Measurements from ENCODE around the gene DUSP2. TPM values are rescaled to one million over a fixed set of nuclear protein-coding genes. Genes with fewer than 3 reads are reported as not detected.
"Not testable (repeated sequence)": the region's sequence is repeated elsewhere in the genome, so short reads cannot be mapped to it uniquely, and the experiment has no call there.

DUSP2 gene
- total RNA-seq, 1 experiment from 2014 or later, result 0.84 TPM

- no peak for DNase-seq (ENCODE audit: low read depth)
Measured at GRCh38 chr2:96163415-96163767, 18.2 kb upstream of the DUSP2 start.

- no peak for DNase-seq (ENCODE audit: low read depth)
Measured at GRCh38 chr2:96161898-96162297, 16.7 kb upstream of the DUSP2 start.

DNA sequence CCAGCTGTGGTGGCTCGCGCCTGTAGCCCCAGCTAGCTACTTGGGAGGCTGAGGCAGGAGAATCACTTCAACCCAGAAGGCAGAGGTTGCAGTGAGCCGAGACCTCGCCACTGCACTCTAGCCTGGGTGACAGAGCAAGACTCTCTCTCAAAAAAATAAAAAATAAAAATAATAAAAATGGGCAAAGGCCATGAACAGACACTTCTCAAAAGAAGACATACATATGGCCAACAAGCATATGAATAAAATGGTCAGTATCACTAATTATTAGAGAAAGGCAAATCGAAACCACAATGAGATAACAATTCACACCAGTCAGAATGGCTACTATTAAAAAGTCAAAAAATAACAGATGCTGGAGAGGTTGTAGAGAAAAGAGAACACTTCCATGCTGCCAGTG is 15.1 kb upstream of the DUSP2 start:
- not testable (repeated sequence) for DNase-seq (ENCODE audit: low read depth)

DNA sequence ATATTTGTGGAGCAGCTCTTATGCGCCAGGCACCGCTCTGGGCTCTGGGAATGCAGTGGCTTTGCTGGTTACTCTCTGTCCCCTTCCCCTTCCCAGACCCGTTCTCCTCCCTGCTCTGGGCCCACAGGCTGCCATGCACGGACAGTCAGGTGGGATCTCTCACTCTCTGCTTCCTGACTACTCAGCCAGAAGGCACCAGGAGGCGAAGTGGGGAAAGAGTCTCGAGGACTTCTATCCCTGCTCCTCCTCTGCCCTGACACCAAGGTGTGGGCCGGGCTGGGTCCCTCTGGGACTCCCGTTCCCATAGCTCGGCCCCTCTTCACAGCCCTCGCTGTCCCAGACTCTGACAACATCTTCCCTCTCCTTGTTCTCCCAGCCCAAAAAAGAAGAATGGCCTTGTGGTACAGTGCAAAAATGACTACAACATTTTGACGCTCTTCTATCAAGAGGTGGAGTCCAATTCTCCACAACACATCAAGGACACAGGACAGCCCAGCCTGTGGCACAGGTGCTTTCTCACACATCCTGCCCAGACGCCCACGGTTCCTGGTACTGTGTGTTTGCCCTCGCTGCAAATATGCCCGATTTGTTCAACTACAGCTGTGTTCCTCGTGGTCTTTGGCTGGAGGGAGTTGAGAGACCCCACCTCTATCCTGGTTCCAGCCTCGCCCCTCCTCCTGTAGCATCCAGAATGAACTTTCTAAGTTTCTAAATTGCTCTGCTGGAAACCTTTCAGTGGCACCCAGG is 14.0 kb upstream of the DUSP2 start:
- no peak for DNase-seq (ENCODE audit: low read depth)

DNA sequence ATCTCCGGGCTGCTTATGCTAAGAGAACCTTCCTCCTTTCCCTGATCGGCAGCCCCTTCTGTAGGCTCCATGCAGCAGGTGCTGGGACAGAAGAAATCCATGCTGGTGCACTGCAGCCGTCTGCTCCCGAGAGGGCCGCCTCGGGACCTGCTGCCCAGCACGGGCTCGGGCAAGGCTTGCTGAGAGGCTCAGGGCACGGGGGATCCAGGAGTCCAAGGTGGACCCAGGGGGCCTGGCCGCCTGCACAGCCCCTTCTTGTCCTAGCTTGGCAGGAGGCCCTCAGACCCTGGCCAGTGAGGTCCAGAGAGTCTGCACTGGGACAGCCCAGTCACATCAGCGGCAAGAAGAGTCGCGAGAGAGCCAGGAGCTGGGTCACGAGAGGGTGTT is 13.3 kb upstream of the DUSP2 start:
- no peak for DNase-seq (ENCODE audit: low read depth)

GRCh38 chr2:96157649-96158553 is 12.7 kb upstream of the DUSP2 start:
- DNase-seq (ENCODE audit: low read depth), result no peak

GRCh38 chr2:96156926-96157648 is 11.8 kb upstream of the DUSP2 start:
- no peak for DNase-seq (ENCODE audit: low read depth)

GRCh38 chr2:96156011-96156820 is 11.0 kb upstream of the DUSP2 start:
- DNase-seq (ENCODE audit: low read depth), result no peak

DNA sequence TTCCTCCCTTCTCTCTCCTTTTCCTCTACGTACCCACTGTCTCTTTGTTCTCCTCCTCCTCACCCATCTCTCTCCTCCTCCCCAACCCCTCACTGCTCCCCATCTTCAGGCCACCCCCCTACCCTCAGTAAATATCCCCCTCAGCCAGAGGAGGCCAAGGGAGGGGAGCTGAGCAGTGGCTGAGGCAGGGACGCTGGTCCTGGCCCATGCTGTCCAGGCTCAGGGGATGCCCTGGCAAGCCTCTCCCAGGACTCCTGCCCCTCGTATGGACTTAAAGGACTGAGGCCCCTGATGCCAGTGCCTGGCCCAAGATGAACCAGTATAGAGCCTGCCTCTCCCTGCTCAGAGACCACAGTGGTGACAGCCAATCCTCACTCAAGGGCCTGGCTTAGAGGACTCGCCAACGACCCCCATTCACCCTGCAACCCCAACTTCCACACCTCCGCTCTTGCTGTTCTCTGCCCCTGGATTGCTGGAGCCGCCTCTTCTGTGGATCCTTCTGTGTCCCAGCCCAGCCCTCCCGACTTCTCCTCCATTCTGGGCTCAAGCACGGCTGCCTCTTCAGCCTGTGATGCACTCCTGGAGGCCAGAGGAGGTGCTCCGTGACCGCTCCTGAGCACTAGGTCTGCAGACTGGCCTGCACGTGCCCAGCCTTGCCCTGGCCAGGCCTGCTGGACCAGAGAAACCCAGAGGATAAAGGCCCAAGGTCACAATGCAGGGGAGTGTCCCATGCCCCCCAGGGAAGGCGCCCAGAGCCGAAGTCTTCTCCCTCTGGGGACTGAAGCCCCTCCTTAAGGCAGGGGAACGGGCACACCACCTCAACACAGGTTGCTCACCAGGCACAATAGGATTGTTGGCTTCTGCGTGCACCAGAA is 9.5 kb upstream of the DUSP2 start:
- no peak for DNase-seq (ENCODE audit: low read depth)

GRCh38 chr2:96153991-96154431 is 8.8 kb upstream of the DUSP2 start:
- no peak for DNase-seq (ENCODE audit: low read depth)

- DNase-seq (ENCODE audit: low read depth), result no peak
Measured at GRCh38 chr2:96153291-96153713, 8.1 kb upstream of the DUSP2 start.

DNA sequence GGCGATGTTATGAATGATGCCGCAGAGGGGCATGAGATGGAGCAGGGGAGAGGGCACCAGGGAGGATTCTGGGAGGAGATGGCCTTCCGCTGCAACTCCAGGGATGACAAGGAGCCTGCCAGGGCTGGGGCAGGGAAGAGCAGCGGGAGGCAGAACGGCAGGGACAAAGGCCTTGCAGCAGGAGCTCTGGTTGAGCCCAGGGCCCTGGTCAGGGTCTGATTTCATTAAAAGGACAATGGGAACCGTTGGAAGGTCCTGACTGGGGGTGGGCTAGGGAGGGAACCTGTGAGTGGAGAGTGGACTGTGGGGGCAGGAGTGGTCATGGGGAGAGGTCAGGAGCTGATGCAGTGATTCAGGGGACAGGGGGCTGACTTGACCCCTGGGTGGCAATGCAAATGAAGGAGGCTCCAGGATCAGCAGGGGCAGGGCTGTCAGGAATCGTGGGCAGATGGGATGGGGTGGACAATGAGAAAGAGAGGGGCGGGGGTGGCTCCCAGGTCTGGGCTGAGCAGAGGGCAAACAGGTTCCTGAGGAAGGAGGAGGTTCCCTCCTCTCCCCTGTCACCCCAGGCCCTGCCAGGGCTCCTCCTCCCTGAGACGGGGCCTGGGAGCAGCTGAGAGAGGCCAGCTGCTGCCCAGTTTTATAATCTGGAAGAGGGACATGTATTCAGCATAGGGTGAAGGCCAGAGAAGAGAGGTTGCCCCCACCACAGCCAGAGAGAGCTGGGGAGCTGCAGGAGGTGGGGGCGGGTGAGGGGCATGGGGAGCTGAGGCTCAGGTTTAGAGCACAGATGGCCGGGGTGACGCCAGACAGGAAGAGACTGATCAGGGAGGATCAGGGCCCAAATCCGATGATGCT is 7.3 kb upstream of the DUSP2 start:
- no peak for DNase-seq (ENCODE audit: low read depth)

DNA sequence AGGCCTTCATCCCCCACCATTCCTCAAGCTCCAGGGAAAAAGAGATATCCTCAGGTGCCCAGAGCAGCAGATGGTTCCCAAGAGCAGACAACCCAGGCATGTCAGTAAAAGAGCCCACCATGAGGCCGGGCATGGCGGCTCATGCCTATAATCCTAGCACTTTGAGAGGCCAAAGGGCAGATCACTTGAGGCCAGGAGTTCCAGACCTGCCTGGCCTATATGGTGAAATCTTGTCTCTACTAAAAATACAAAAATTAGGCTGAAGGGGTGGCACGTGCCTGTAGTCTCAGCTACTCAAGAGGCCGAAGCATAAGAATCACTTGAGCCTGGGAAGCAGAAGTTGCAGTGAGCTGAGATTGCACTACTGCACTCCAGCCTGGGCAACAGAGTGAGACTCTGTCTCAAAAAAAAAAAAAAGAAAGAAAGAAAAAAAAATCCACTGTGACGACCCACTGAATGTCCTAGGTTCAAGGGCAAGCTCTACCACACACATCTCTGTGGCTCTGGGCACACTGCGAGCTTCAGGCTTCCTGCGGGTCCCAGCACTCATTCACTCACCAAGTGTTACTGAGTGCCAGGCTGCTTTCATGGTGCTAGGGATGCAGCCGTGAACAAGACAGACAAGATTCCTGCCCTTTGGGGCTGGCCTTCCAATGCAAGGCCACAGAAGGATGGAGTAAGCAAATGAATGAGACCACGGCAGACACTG is 6.5 kb upstream of the DUSP2 start:
- DNase-seq (ENCODE audit: low read depth), result no peak

DNA sequence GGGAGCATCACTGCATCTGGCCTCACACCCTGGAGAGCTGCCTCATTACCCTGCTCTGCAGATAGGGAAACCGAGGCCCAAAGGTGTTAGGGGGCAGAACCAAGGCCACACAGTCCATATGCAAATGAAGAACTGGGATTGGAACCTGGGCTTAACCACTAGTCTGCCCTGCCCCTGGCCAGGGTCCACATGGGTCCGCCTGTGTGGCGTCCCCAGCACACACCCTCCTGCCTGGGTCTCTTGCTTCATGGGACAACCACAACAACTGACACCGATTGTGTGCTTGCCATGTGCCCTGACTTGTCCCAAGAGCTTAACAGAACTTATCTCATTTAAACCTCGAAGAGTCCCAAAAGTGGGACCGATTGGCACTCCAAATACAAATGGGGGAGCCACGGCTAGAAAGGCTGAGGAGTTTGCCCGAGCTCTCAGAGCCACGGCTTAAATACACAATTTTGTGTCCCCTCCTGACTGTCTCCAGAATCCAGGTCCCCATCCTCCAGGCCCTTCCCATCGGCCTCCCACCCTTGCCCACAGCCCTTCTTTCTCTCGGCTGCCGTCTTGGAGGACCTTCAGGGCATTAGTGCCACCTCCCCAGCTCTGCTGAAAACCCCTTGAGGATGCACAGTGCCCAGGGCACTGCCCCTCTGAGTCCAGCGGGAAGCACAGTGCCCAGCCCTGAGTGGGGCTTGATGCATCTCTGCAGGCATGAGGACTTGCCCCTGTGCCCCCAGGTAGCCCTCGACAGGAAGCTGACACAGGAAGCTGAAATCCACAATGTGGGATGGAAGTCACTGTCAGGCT is 5.8 kb upstream of the DUSP2 start:
- DNase-seq (ENCODE audit: low read depth), result no peak

GRCh38 chr2:96150007-96150640 is 4.9 kb upstream of the DUSP2 start:
- no peak for DNase-seq (ENCODE audit: low read depth)

DNA sequence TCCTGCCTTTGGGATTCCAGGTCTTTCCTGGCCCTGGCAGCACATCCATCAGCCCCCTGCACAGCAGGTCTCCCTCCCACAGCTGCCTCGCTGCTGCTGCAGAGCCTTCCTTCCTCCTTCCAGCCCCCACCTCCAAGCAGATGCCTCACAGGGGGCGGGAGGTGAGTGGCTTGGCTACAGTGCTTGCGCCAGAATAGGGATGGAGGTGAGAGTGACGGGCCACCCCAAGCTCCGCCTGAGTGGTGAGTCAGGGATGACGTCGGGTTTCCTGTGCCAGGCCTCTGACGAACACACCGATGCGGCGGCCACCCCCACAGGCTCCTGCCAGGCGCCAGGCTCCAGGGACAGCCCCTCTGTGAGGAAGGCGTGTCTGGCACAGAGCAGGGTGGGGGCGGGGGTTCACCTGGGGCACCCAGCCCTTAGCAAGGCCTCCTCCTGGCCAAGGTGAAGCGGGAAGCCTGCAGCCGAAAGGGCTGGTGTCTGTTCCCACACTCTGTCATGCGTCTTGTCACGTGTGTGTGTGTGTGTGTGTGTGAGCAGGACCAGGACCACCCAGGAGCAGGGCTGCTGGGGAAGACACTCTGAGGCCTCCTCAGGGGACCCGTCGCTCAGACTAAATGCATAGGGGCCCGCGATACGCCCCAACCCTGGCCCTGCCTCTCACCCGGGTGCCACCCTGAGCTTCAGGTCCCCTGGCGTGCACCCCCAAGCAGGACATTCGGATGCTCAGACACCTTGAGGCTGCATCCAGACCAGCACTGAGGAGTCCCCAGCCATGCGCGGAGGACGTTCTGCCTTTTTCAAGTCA is 3.4 kb upstream of the DUSP2 start:
- DNase-seq (ENCODE audit: low read depth), result peak; percentile 50
